ENCODE measurements around the gene TRIM40. TPM values are rescaled to one million over a fixed set of nuclear protein-coding genes. Genes with fewer than 3 reads are reported as not detected.

Gene TRIM40
- total and polyA plus RNA-seq, 2 of the 13 experiments (the other 11 are each of a cell fraction or from before 2014, with no cell fraction given) = 0.58 TPM; not detected in 1

GRCh38 chr6:30135757-30136156 lies at the start of gene TRIM40 (continued):
- no peak for TF ChIP-seq CENPX (CRISPR knock-in tag; IDR thresholded peaks at IDR 0.05)
- no peak for TF ChIP-seq ZBTB7B (CRISPR knock-in tag; IDR thresholded peaks at IDR 0.05)
- TF ChIP-seq TRIM24 (CRISPR knock-in tag; IDR thresholded peaks at IDR 0.05) = no peak
- TF ChIP-seq FOSL2 (CRISPR knock-in tag; IDR thresholded peaks at IDR 0.05) = peak; percentile 53
- TF ChIP-seq HIC2 (CRISPR knock-in tag; IDR thresholded peaks at IDR 0.05; ENCODE audit: low read depth) = no peak
- TF ChIP-seq JARID2 (CRISPR knock-in tag; IDR thresholded peaks at IDR 0.05; ENCODE audit: insufficient replicate concordance) = no peak
- TF ChIP-seq, protein P1, sequence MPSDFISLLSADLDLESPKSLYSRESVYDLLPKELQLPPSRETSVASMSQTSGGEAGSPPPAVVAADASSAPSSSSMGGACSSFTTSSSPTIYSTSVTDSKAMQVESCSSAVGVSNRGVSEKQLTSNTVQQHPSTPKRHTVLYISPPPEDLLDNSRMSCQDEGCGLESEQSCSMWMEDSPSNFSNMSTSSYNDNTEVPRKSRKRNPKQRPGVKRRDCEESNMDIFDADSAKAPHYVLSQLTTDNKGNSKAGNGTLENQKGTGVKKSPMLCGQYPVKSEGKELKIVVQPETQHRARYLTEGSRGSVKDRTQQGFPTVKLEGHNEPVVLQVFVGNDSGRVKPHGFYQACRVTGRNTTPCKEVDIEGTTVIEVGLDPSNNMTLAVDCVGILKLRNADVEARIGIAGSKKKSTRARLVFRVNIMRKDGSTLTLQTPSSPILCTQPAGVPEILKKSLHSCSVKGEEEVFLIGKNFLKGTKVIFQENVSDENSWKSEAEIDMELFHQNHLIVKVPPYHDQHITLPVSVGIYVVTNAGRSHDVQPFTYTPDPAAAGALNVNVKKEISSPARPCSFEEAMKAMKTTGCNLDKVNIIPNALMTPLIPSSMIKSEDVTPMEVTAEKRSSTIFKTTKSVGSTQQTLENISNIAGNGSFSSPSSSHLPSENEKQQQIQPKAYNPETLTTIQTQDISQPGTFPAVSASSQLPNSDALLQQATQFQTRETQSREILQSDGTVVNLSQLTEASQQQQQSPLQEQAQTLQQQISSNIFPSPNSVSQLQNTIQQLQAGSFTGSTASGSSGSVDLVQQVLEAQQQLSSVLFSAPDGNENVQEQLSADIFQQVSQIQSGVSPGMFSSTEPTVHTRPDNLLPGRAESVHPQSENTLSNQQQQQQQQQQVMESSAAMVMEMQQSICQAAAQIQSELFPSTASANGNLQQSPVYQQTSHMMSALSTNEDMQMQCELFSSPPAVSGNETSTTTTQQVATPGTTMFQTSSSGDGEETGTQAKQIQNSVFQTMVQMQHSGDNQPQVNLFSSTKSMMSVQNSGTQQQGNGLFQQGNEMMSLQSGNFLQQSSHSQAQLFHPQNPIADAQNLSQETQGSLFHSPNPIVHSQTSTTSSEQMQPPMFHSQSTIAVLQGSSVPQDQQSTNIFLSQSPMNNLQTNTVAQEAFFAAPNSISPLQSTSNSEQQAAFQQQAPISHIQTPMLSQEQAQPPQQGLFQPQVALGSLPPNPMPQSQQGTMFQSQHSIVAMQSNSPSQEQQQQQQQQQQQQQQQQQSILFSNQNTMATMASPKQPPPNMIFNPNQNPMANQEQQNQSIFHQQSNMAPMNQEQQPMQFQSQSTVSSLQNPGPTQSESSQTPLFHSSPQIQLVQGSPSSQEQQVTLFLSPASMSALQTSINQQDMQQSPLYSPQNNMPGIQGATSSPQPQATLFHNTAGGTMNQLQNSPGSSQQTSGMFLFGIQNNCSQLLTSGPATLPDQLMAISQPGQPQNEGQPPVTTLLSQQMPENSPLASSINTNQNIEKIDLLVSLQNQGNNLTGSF (CRISPR knock-in tag; IDR thresholded peaks at IDR 0.05) = no peak
- TF ChIP-seq NCOA2 (CRISPR knock-in tag; IDR thresholded peaks at IDR 0.05) = peak; percentile 76
- TF ChIP-seq HNF1B (CRISPR knock-in tag; IDR thresholded peaks at IDR 0.05) = 0 out of 2 replicates have a peak, but pooled peaks have one; percentile 28
- no peak for TF ChIP-seq ZNF709 (CRISPR knock-in tag; IDR thresholded peaks at IDR 0.05)
- no peak for TF ChIP-seq ZNF275 (CRISPR knock-in tag; IDR thresholded peaks at IDR 0.05; ENCODE audit: borderline replicate concordance)
- TF ChIP-seq FOXA3 (CRISPR knock-in tag; IDR thresholded peaks at IDR 0.05) = peak; percentile 84
- TF ChIP-seq, protein P2, sequence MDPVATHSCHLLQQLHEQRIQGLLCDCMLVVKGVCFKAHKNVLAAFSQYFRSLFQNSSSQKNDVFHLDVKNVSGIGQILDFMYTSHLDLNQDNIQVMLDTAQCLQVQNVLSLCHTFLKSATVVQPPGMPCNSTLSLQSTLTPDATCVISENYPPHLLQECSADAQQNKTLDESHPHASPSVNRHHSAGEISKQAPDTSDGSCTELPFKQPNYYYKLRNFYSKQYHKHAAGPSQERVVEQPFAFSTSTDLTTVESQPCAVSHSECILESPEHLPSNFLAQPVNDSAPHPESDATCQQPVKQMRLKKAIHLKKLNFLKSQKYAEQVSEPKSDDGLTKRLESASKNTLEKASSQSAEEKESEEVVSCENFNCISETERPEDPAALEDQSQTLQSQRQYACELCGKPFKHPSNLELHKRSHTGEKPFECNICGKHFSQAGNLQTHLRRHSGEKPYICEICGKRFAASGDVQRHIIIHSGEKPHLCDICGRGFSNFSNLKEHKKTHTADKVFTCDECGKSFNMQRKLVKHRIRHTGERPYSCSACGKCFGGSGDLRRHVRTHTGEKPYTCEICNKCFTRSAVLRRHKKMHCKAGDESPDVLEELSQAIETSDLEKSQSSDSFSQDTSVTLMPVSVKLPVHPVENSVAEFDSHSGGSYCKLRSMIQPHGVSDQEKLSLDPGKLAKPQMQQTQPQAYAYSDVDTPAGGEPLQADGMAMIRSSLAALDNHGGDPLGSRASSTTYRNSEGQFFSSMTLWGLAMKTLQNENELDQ (CRISPR knock-in tag; IDR thresholded peaks at IDR 0.05; ENCODE audit: borderline replicate concordance) = no peak
- peak; percentile 59; the same call in 1 of the 2 replicates for TF ChIP-seq THRA (CRISPR knock-in tag; IDR thresholded peaks at IDR 0.05; ENCODE audit: borderline replicate concordance)

Data from HepG2 (cell line).